Frontal cortex (tissue), 4 donors: ENCODE data around the gene DNAJB8. TPM values are rescaled to one million over a fixed set of nuclear protein-coding genes. Genes with fewer than 3 reads are reported as not detected.

Source experiments
- DNase-seq, 2 donors: peaks; one replicate each; pipeline ENCODE4 v3.0.0; 2012; ENCODE audit warnings: low spot score in 2 of 2
- FAIRE-seq: peaks from 2 replicates; lab custom pipeline; 2012; peaks lifted over from hg19 to GRCh38; lab: Jason Lieb, UNC
- total RNA-seq: library from RNA; depleted of rRNA; stranded (reverse); fragments of >200 nt; gene quantifications from one replicate; pipeline ENCODE4 v1.2.3, GENCODE V29; 2014
- donor health status: control.
- donor health status: control.
- donor health status: control.

Gene DNAJB8
- total RNA-seq, 1 donor from 2014 or later, result not detected

DNA sequence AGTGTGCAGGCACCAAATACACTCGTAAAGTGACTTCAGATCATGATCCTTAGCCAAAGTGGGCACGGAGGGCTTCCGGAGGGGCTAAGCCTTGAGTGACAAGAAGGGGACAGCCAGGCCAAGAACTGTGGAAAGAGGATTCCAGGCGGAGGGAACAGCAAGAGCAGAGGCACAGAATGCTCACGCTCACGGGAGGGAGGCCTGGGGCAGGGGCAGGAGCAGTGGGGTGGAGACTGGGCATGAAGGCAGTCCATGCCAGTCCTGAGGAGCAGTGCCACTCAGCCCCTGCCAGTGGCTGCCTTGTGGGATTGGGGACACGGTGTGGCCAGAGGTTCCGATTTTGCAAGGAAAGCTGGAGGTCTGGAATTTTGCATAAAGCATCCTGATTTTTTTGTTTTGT lies 36.0 kb downstream of the DNAJB8 start:
- DNase-seq (no peak), FAIRE-seq (no peak)

DNA sequence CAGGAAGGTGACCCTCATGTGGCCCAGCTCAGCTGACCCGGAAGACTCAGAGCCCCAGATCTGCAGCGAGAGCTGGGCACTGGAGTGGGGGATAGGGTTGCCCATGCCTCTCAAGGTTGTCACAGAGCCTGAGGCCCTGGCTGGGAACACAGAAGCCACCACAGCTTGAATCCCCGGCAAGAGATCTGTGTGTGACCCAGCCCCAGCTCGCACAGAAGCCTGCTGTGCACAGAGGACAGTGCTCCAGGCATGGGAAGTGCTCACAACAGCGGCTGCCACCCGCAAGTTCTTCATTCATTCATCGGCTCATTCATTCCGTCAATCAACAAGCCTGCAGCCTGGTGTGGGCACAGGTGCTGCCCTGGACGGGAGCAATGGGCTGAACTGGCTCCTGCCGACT lies 36.4 kb downstream of the DNAJB8 start:
- DNase-seq (no peak), FAIRE-seq (no peak)

GRCh38 chr3:128429751-128430150 lies 36.9 kb downstream of the DNAJB8 start:
- FAIRE-seq (no peak), DNase-seq (no peak)

GRCh38 chr3:128429275-128429674 lies 37.4 kb downstream of the DNAJB8 start:
- DNase-seq (no peak), FAIRE-seq (no peak)

DNA sequence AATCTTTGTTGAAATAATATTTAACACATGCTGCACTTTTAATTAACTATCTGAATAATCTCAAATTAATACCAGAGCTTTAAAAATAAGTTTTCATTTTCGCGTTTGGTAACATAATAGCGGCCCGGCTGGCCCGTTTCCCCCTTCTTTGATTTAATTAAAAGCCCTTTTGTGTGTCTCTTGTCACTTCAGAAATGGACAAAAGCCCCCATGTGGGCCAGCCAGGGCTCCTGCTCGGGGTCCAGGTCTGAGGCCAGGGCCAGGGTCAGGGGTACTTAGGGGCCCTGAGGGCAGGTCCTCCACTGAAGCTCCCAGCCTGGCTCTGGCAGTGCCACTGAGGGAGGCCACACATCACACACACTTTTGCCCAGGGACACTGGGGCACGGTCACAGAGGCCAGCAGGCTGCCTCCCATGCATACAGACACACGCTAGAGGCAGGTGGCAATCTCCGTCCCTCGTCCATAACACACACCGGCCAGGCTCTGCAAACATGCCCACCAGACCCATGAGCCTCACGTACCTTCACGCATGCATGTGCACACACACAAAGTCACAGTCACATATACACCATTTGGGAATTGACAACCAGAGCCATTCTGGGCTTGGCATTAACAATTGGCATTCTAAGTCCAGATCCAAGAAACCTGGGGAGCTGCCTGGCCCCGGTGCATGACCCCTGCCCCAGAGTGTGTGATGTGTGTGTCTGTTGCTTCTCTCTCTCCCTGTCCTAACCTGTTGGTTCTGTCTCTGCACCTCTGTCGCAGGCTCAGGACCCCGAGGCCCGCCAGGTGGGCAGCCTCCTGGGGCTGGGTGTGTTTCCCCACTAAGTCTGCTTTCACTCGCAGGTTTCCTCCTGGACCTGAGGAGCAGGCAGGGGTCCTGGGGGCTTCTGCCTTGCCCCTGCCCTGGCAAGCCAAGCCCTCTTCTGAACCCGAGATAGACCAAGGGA lies 38.5 kb downstream of the DNAJB8 start:
- DNase-seq (no peak), FAIRE-seq (no peak)

- no peak for DNase-seq
- FAIRE-seq, result no peak
These were observed 39.4 kb downstream of the DNAJB8 start for GRCh38 chr3:128427175-128427857.

- DNase-seq (peak; percentile 83 to 93), FAIRE-seq (no peak)
These were observed 40.4 kb downstream of the DNAJB8 start for GRCh38 chr3:128426128-128426921.

DNA sequence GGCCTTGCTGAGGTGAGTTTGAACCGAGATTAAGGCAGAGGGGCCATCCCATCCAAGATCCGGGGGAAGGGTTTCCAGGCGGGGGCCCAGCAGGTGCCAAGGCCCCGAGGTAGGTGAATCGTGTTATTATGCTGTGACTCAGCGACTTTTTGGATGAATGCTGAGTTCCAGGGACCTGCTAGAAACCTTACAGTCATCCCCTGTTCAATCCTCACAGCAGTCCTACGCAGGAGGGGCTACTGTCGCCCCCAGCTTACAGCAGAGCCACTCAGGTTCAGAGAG lies 40.9 kb downstream of the DNAJB8 start:
- DNase-seq, result no peak
- FAIRE-seq, result no peak

- FAIRE-seq (no peak), DNase-seq (no peak)
These were observed 41.4 kb downstream of the DNAJB8 start for GRCh38 chr3:128425142-128425845.

DNA sequence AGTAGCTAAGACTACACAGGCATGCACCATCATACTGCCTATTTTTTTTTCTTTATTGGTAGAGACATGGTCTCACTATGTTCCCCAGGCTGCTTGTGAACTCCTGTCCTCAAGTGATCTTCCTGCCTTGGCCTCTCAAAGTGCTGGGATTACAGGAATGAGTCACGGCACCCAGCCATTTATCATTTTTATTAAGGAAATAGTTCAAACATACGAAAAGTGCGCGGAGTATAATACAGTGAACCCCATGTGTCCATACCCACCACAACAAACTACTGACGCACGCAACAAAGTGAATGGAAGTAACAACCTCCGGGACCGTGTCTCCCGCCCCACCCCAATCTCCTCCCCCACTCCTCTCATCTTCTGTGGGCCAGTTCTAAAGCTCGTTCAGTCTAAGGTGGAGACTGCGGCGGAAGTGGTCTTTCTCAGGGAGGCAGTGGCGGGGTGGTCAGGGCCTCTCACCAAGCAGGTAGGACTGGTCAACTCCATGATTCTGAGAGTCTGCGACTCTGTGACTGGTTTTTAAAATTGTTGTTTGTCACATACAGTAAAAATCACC lies 42.1 kb downstream of the DNAJB8 start:
- no peak for FAIRE-seq
- DNase-seq, result no peak

DNA sequence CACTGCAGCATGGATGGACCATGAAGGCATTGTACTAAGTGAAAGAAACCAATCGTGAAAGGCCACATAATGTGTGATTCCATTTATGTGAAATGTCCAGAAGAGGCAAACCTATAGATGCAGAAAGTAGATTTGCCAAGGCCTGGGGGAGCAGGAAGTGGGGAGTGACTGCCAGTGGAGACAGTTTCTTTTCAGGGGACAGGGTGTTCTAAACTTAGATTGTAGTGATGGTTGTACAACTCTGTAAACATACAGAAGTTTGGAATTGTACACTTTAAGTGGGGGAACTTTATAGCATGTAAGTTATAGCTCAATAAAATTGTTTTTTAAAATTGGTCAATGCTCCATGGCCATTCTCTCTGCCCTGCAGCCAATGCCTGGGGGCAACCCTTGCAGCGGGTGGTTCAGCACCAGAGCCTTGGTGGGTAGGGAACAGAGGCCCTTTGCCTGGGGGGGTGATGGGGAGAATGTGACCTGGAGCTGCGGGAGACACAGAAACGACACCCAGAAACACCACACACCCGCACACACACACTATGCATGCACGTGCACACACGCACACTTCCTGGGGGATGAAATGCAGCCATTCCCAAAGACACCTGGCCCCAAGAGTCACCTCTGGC lies 43.1 kb downstream of the DNAJB8 start:
- FAIRE-seq (no peak), DNase-seq (no peak)

DNA sequence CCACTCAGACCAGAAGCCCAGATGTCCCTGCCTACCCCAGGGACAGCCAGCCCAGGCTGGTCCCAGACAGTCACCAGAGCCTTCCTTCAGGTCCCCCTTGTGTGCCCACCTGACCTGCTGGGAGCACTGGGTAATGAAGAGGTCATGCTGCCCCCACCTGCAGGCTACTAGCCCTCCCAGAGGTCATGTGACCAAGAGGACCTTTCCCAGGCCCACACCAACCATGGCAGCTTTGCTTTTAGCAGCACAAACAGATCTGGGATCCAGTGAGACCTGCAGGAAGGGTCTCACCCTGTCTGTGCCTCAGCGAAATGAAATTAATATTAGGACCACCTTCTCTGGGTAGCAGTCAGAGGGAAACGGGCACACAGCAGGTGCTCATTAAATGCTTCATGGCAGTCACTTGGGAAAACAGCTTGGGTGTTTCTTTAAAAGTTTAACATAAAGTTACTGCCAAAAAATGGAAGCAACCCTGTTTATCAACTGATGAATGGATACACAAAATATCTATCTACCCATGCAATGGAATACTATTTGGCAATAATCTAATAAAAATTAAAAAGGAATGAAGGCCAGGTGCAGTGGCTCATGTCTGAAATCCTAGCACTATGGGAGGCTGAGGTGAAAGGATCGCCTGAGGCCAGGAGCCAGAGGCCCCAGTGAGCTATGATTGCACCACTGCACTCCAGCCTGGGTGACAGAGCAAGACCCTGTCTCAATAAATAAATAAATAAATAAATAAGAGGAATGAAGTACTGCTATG lies 43.7 kb downstream of the DNAJB8 start:
- no peak for DNase-seq
- FAIRE-seq, result no peak

DNA sequence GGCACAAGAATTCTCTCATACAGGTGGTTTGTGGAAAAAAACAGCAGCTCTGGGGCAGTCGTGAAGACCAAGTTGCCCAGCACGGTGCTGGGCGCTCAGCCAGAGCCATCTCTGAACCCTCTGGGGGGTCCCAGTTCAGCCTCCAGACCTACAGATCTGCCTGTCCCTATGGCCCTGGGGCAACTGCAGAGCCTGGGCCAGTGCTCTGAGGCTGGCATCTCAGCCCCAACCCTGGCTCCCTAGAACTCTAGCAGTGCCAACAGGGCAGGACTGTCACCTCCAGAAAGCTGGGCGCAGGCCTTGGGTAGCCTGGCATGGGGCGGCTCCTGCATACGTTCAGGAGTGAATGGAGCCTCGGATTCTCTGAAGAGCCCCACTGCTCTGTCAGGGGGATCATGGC lies 44.7 kb downstream of the DNAJB8 start:
- no peak for FAIRE-seq
- no peak for DNase-seq

GRCh38 chr3:128421439-128421836 lies 45.3 kb downstream of the DNAJB8 start:
- FAIRE-seq (no peak), DNase-seq (no peak)

DNA sequence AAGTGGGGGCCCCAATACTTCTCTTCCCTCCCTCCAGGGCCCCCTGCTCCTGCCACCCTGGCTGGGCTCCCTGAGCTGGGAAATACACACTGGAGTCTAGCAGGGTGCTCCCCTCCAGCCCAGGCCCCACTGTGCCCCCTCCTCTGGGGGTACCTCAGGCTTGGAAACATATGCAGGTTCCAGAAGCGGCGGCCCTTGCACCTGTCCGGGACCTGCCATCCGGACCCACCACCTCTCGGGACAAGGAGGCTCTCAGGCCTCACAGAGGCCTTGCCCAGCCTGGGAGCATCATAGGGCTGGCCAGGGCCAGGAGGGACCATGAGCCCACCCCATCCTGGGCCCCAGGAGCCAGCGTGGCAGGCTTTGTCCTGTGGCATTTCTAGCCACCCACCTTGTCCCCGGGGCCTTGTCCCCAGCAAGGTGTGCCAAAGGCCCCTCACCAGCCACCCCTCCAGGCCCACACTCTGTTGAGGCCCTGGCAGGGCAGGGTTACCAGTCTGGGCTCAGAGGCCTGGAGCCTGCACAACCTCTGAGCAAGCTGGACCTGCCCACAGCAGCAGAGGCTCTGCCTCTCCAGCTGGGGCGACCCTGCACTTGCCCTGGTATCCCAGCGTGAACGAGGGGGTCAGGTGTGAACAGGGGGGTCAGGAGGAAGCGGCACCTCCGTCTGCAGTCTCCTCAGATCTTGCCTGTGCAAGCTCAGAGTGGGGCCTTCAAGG lies 45.8 kb downstream of the DNAJB8 start:
- no peak for FAIRE-seq

GRCh38 chr3:128420289-128420688 lies 46.4 kb downstream of the DNAJB8 start:
- DNase-seq (no peak), FAIRE-seq (no peak)

More for the DNA sequence above, 45.8 kb downstream of the DNAJB8 start:
- no peak for DNase-seq

GRCh38 chr3:128419311-128419710 lies 47.4 kb downstream of the DNAJB8 start:
- DNase-seq (no peak), FAIRE-seq (no peak)

GRCh38 chr3:128418900-128419299 lies 47.8 kb downstream of the DNAJB8 start:
- DNase-seq (no peak), FAIRE-seq (no peak)
